Activated CD4-positive, alpha-beta T cell treated with anti-CD3 and anti-CD28 coated beads for 4 hours (primary cell): Measurements from ENCODE around the gene MAP4K1.
A peak's percentile ranks its signal among the peaks of the same experiment; 100 is the strongest.
"Not testable (repeated sequence)": the region's sequence is repeated elsewhere in the genome, so short reads cannot be mapped to it uniquely, and the experiment has no call there.

Source experiments
- DNase-seq, 2 donors: peaks; one replicate each; pipeline ENCODE4 v3.0.0-alpha.2; 2020

The MAP4K1 gene

GRCh38 chr19:38650911-38651584 lies 33.3 kb upstream of the MAP4K1 start:
- no peak for DNase-seq

GRCh38 chr19:38650172-38650775 lies 32.5 kb upstream of the MAP4K1 start:
- DNase-seq: no peak

- DNase-seq: no peak
Measured at GRCh38 chr19:38649305-38650171, 31.8 kb upstream of the MAP4K1 start.

GRCh38 chr19:38648769-38649304 lies 31.1 kb upstream of the MAP4K1 start:
- DNase-seq: no peak

GRCh38 chr19:38647966-38648768 lies 30.4 kb upstream of the MAP4K1 start:
- DNase-seq: no peak

- DNase-seq: peak; percentile 99 to 100
Measured at GRCh38 chr19:38647368-38647965, 29.7 kb upstream of the MAP4K1 start, which contains the start of gene ACTN4. ACTN4 (plus strand) TSS chr19:38647649; CDS start chr19:38647746, 97 bp downstream.

- no peak for DNase-seq
Measured at GRCh38 chr19:38644719-38645118, 27.0 kb upstream of the MAP4K1 start.

GRCh38 chr19:38642176-38642575 lies 24.4 kb upstream of the MAP4K1 start:
- DNase-seq: no peak

- no peak for DNase-seq
Measured at GRCh38 chr19:38640368-38640767, 22.6 kb upstream of the MAP4K1 start.

GRCh38 chr19:38639679-38640078 lies 21.9 kb upstream of the MAP4K1 start:
- DNase-seq: no peak

GRCh38 chr19:38638461-38638860 lies 20.7 kb upstream of the MAP4K1 start:
- no peak for DNase-seq

GRCh38 chr19:38635483-38636399 lies 18.0 kb upstream of the MAP4K1 start:
- DNase-seq: no peak

GRCh38 chr19:38634757-38635482 lies 17.2 kb upstream of the MAP4K1 start:
- peak; percentile 58 to 70 for DNase-seq

GRCh38 chr19:38632476-38633213 lies 14.9 kb upstream of the MAP4K1 start:
- DNase-seq: no peak

GRCh38 chr19:38631811-38632475 lies 14.2 kb upstream of the MAP4K1 start:
- not testable (repeated sequence) for DNase-seq

GRCh38 chr19:38631301-38631700 lies 13.5 kb upstream of the MAP4K1 start:
- DNase-seq: not testable (repeated sequence)

GRCh38 chr19:38629568-38629967 lies 11.8 kb upstream of the MAP4K1 start:
- no peak for DNase-seq

- DNase-seq: no peak
Measured at GRCh38 chr19:38626401-38626800, 8.6 kb upstream of the MAP4K1 start.

GRCh38 chr19:38624822-38625221 lies 7.1 kb upstream of the MAP4K1 start:
- no peak for DNase-seq
